Measurements from ENCODE around the gene COQ10A. TPM values are rescaled to one million over a fixed set of nuclear protein-coding genes. Genes with fewer than 3 reads are reported as not detected.

Gene COQ10A
- total and polyA plus RNA-seq, 2 experiments from 2014 or later, result 9.8 to 10.3 TPM

DNA sequence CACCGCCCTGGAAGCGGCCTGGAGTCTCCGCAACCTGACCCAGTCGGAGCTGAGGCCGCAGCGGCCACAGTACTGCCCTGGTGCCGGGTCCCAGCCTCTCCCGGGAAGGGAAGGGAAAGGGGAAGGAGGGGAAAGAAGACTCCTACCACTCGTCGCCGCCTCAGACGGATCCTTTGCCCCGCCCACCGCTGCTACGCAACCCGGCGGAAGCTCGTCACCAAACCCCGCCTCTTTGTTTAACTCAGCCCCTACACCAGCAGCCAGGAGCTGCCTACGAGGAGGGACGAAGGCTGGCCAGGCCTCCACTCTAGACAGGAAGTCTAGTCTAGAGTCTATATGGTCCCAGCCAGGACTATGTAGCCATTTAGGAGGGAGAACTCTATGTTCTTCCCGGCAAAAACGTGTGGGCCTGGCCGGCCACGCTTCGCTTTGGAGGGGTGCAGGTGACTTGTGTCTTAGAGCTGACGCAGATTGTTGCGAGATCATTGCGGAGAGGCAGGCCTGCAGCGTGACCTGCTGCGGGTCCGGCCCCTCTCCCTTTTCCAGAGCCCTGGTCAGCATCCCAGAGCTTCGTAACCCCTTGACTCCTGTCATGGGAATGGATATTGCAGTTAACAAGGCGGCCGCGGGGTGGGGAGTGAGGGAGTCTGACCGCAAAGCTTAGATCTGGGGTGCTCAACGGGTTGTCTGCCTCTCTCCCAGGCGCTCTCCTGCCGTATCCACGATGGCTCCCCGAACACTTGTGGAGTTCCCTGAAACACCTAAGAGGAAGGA is 44.8 kb upstream of the COQ10A start, which contains the start of gene RNF41:
Gene RNF41, minus strand, starts transcription at position 166 of the 774 bp plus-strand sequence. CDS start 7,875 bp downstream, outside the sequence.
- Histone ChIP-seq H3K9me3 (ENCODE audit: low read depth) (no peaks in the 10 kb centered on the region), H4K20me1 (ENCODE audit: insufficient read depth) (no peaks in the 10 kb centered on the region), H3K36me3 (ENCODE audit: low read depth) (no peaks in the 10 kb centered on the region), H2AFZ (peak within 1 kb of the TSS; percentile 83), H3K9ac (peak within 1 kb of the TSS; percentile 90), H3K4me1 (ENCODE audit: insufficient read depth) (peaks cover 15% of the 10 kb centered on the region), H3K9me2 (ENCODE audit: insufficient read depth) (no peaks in the 10 kb centered on the region), H3K79me2 (ENCODE audit: insufficient read depth) (peaks cover 41% of the 10 kb centered on the region), H3K27ac (peak within 1 kb of the TSS; percentile 94), H3K4me3 (peak within 1 kb of the TSS; percentile 98), H3K27me3 (replicated peaks; ENCODE audit: insufficient read depth) (no peaks in the 10 kb centered on the region), H3F3A (ENCODE audit: insufficient read depth) (peaks cover 19% of the 10 kb centered on the region), H3K4me2 (ENCODE audit: unreplicated experiment) (peak within 1 kb of the TSS; percentile 90)
- peak; percentile 99 for DNase-seq
- in situ Hi-C loops (cut with MboI), result no loop called here
- 4 to 5% methylated on average over 33 to 42 of the region's 42 CpGs for WGBS, 2 experiments (ENCODE audit: low coverage in 1 of 2, low lambda C conversion rate in 2 of 2, missing lambda C conversion rate in 2 of 2)
- no peak for TF ChIP-seq EZH2phosphoT487 (IDR thresholded peaks at IDR 0.05; ENCODE audit: insufficient read depth, low read depth)
- no peak for TF ChIP-seq EZH2 (IDR thresholded peaks at IDR 0.05; ENCODE audit: insufficient read depth, poor library complexity, severe bottlenecking)

DNA sequence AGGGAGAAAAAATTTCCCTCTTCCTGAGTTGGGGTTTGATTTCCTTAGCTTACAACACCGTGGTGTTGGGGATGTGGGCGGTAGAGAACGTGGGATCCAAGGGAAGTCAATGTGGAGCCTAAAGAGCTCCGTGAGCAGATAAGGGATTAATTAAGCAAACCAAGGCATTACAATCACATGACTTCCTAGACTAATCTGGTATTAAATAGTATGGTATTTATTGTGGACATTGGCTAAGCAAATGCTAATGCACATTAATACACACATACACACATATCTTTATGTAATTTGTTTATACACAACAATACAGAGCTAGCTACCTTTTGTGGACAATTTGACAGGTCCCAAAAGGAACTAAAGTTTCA is 44.2 kb upstream of the COQ10A start:
- in situ Hi-C loops (cut with MboI), result no loop called here
- Histone ChIP-seq H3K9me2 (ENCODE audit: insufficient read depth) (no peaks in the 10 kb centered on the region), H3K27me3 (replicated peaks; ENCODE audit: insufficient read depth) (no peaks in the 10 kb centered on the region), H3K4me1 (ENCODE audit: insufficient read depth) (peaks cover 15% of the 10 kb centered on the region), H3F3A (ENCODE audit: insufficient read depth) (peaks cover 19% of the 10 kb centered on the region), H3K4me3 (peak overlapping the region; percentile 98), H4K20me1 (ENCODE audit: insufficient read depth) (no peaks in the 10 kb centered on the region), H3K4me2 (ENCODE audit: unreplicated experiment) (peak overlapping the region; percentile 82), H3K9me3 (ENCODE audit: low read depth) (no peaks in the 10 kb centered on the region), H3K36me3 (ENCODE audit: low read depth) (no peaks in the 10 kb centered on the region), H3K79me2 (ENCODE audit: insufficient read depth) (peaks cover 36% of the 10 kb centered on the region), H3K27ac (peak overlapping the region; percentile 94), H2AFZ (peak overlapping the region; percentile 83), H3K9ac (peak overlapping the region; percentile 90)
- WGBS, 2 experiments (ENCODE audit: low coverage in 1 of 2, low lambda C conversion rate in 2 of 2, missing lambda C conversion rate in 2 of 2), result 5% methylated on average over 4 of the region's 4 CpGs
- no peak for DNase-seq
- TF ChIP-seq EZH2 (IDR thresholded peaks at IDR 0.05; ENCODE audit: insufficient read depth, poor library complexity, severe bottlenecking), result no peak
- TF ChIP-seq EZH2phosphoT487 (IDR thresholded peaks at IDR 0.05; ENCODE audit: insufficient read depth, low read depth), result no peak

DNA sequence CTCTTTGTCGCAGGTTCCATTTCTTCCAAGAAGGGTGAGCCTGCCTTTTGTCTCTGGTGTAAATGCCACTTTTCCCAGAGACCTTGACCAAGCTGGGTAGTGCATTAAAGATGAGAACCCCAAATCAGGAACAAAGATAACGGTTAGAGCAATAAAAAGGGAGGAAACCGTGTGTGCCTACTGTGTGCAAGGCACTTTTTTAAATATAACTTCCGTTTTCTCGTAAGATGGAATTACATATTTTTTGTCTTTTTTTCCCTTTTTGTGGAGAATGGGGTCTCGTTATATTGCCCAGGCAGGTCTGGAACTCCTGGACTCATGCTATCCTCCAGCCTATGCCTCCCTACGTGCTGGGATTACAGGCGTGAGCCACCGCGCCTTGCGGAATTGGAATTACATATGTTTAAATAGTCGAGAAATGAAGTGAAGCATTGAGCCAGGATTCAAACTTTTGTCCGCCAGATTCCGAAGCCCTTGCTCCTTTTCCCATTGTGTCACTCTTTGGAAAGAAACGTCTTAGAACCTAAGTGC is 43.1 kb upstream of the COQ10A start:
- H3K4me3 ChIP-seq, result peak overlapping the region; percentile 80
- no peaks in the 10 kb centered on the region for H3K36me3 ChIP-seq (ENCODE audit: low read depth)
- peak overlapping the region; percentile 92 for H2AFZ ChIP-seq
- TF ChIP-seq EZH2phosphoT487 (IDR thresholded peaks at IDR 0.05; ENCODE audit: insufficient read depth, low read depth), result no peak
- TF ChIP-seq EZH2 (IDR thresholded peaks at IDR 0.05; ENCODE audit: insufficient read depth, poor library complexity, severe bottlenecking), result no peak
- DNase-seq, result no peak
- no peaks in the 10 kb centered on the region for H3K27me3 ChIP-seq (replicated peaks; ENCODE audit: insufficient read depth)
- peak overlapping the region; percentile 62 for H3K27ac ChIP-seq
- no peaks in the 10 kb centered on the region for H3K9me2 ChIP-seq (ENCODE audit: insufficient read depth)
- no peaks in the 10 kb centered on the region for H4K20me1 ChIP-seq (ENCODE audit: insufficient read depth)
- H3K9me3 ChIP-seq (ENCODE audit: low read depth), result no peaks in the 10 kb centered on the region
- H3K4me2 ChIP-seq (ENCODE audit: unreplicated experiment), result peak overlapping the region; percentile 73
- H3F3A ChIP-seq (ENCODE audit: insufficient read depth), result peaks cover 19% of the 10 kb centered on the region
- peaks cover 15% of the 10 kb centered on the region for H3K4me1 ChIP-seq (ENCODE audit: insufficient read depth)
- H3K9ac ChIP-seq, result peak overlapping the region; percentile 43
- in situ Hi-C loops (cut with MboI), result no loop called here
- H3K79me2 ChIP-seq (ENCODE audit: insufficient read depth), result peaks cover 24% of the 10 kb centered on the region
- WGBS, 2 experiments (ENCODE audit: low coverage in 1 of 2, low lambda C conversion rate in 2 of 2, missing lambda C conversion rate in 2 of 2), result 18% methylated on average over 15 of the region's 15 CpGs

DNA sequence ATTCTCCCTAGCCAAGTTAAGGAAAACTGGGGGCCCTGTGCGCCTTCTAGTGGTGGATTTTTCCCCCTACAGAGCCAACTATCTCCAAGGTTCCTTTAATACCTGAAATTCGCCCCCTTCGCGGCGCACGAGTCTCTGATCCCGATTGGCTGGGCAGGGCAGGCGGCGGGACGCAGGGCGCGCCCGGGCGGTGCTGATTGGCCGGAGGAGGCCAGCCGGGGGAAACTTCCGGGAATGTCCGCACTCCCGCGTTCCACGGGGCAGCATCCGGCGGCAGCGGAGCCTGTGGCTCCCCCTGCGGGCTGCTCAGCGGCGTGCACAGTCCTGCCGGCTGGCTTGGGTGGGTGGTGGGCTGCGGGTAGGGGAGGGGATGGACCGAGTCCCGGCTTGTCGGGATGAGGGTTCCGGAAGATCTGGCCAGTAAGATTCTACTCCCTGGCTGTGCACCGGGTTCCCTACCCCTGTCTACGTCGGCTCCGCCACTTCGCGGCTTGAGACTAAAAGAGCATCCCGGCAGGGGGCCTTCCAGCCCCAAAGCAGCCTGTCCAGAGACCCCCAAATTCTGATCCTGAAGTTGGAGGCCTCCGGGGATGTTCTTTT is 42.5 kb upstream of the COQ10A start, which contains the start of gene NABP2:
Gene NABP2, plus strand, starts transcription at position 241 of the 600 bp plus-strand sequence. CDS start 515 bp downstream, outside the sequence.
- peak within 1 kb of the TSS; percentile 80 for H3K4me3 ChIP-seq
- in situ Hi-C loops (cut with MboI), result no loop called here
- H3K4me2 ChIP-seq (ENCODE audit: unreplicated experiment), result peak within 1 kb of the TSS; percentile 81
- no peaks in the 10 kb centered on the region for H3K36me3 ChIP-seq (ENCODE audit: low read depth)
- WGBS, 2 experiments (ENCODE audit: low coverage in 1 of 2, low lambda C conversion rate in 2 of 2, missing lambda C conversion rate in 2 of 2), result 1 to 5% methylated on average over 18 to 35 of the region's 41 CpGs
- H3K27ac ChIP-seq, result peak within 1 kb of the TSS; percentile 62
- DNase-seq, result peak; percentile 99
- peaks cover 19% of the 10 kb centered on the region for H3F3A ChIP-seq (ENCODE audit: insufficient read depth)
- no peaks in the 10 kb centered on the region for H3K9me2 ChIP-seq (ENCODE audit: insufficient read depth)
- H3K9me3 ChIP-seq (ENCODE audit: low read depth), result no peaks in the 10 kb centered on the region
- H3K27me3 ChIP-seq (replicated peaks; ENCODE audit: insufficient read depth), result no peaks in the 10 kb centered on the region
- peaks cover 15% of the 10 kb centered on the region for H3K4me1 ChIP-seq (ENCODE audit: insufficient read depth)
- H3K9ac ChIP-seq, result peak within 1 kb of the TSS; percentile 82
- no peaks in the 10 kb centered on the region for H4K20me1 ChIP-seq (ENCODE audit: insufficient read depth)
- H3K79me2 ChIP-seq (ENCODE audit: insufficient read depth), result peaks cover 19% of the 10 kb centered on the region
- no peak for TF ChIP-seq EZH2 (IDR thresholded peaks at IDR 0.05; ENCODE audit: insufficient read depth, poor library complexity, severe bottlenecking)
- TF ChIP-seq EZH2phosphoT487 (IDR thresholded peaks at IDR 0.05; ENCODE audit: insufficient read depth, low read depth), result no peak
- peak within 1 kb of the TSS; percentile 92 for H2AFZ ChIP-seq
